Measurements from ENCODE around the gene ATPAF2. TPM values are rescaled to one million over a fixed set of nuclear protein-coding genes. Genes with fewer than 3 reads are reported as not detected.

The ATPAF2 gene
- total and polyA plus RNA-seq, 7 donors: 16.5 to 39.7 (median 26.7) TPM

DNA sequence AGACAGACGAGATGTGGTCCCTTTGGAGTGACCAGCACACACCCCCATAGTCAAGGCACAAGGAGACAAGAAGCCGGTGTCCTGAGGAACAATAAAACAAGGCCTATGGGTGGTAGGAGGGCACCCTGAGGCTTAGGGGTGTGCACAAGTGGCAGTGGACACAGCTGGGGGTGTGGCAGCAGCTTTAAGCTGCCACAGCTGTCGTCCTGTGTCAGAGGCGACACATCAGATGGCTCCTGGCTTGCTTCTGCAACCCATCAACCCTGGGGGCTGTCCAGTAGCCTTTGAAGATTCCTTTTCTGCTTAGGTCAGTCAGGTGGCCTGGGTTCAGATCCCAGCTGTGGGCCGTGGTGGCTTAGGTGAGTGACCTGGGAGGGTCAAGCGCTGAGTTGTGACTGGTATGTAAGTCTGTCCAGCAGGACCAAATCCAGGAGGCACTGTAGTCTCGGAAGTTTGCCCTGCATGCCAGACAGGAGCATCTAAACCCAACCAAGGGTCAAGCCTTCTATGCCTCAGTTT lies 50.5 kb downstream of the ATPAF2 start:
- H3K36me3 ChIP-seq (ENCODE audit: insufficient read depth in 1 of 2, low read depth in 1 of 2): no peaks in the 10 kb centered on the region
- peak in 3 of 4 donors; percentile 45 to 62 (median 62) for ATAC-seq
- WGBS, 3 donors: 56 to 72% (median 60%) methylated on average over 7 of the region's 7 CpGs
- no peak for DNase-seq
- TF ChIP-seq CTCF (IDR thresholded peaks at IDR 0.05): no peak
- no peaks in the 10 kb centered on the region for H3K9me3 ChIP-seq
- intact Hi-C loops (cut with DNase I): loop anchor here in 1 of 2 donors (5.0 kb wide), 1 partner anchor 44 kb away; no protein-coding TSS in a partner anchor
- H3K4me1 ChIP-seq: peaks cover 16% of the 10 kb centered on the region
- no peak overlapping the region for H3K4me3 ChIP-seq
- H3K27me3 ChIP-seq (ENCODE audit: insufficient read depth in 3 of 3, low read length in 2 of 3): no peaks in the 10 kb centered on the region
- H3K27ac ChIP-seq: no peak overlapping the region

GRCh38 chr17:17987901-17988300 lies 51.1 kb downstream of the ATPAF2 start:
- Histone ChIP-seq H3K9me3 (no peaks in the 10 kb centered on the region), H3K4me3 (no peak overlapping the region), H3K27me3 (ENCODE audit: insufficient read depth in 3 of 3, low read length in 2 of 3) (no peaks in the 10 kb centered on the region), H3K27ac (no peak overlapping the region), H3K36me3 (ENCODE audit: insufficient read depth in 1 of 2, low read depth in 1 of 2) (no peaks in the 10 kb centered on the region), H3K4me1 (peaks cover 15% of the 10 kb centered on the region)
- DNase-seq (no peak), ATAC-seq (no peak)
- intact Hi-C loops (cut with DNase I): loop anchor here in 1 of 2 donors (5.0 kb wide), 1 partner anchor 44 kb away; no protein-coding TSS in a partner anchor
- TF ChIP-seq CTCF (IDR thresholded peaks at IDR 0.05): no peak
- 80 to 81% (median 81%) methylated on average over 14 of the region's 14 CpGs for WGBS, 3 donors

- no peaks in the 10 kb centered on the region for H3K36me3 ChIP-seq (ENCODE audit: insufficient read depth in 1 of 2, low read depth in 1 of 2)
- ATAC-seq: no peak
- intact Hi-C loops (cut with DNase I): loop anchor here in 1 of 2 donors (5.0 kb wide), 1 partner anchor 45 kb away; no protein-coding TSS in a partner anchor
- TF ChIP-seq CTCF (IDR thresholded peaks at IDR 0.05): no peak
- H3K4me3 ChIP-seq: no peak overlapping the region
- no peak for DNase-seq
- H3K27ac ChIP-seq: no peak overlapping the region
- H3K9me3 ChIP-seq: no peaks in the 10 kb centered on the region
- H3K27me3 ChIP-seq (ENCODE audit: insufficient read depth in 3 of 3, low read length in 2 of 3): no peaks in the 10 kb centered on the region
- H3K4me1 ChIP-seq: peaks cover 15% of the 10 kb centered on the region
- WGBS, 3 donors: 79 to 87% (median 82%) methylated on average over 7 of the region's 7 CpGs
Observed at GRCh38 chr17:17987187-17987896, 51.6 kb downstream of the ATPAF2 start.

DNA sequence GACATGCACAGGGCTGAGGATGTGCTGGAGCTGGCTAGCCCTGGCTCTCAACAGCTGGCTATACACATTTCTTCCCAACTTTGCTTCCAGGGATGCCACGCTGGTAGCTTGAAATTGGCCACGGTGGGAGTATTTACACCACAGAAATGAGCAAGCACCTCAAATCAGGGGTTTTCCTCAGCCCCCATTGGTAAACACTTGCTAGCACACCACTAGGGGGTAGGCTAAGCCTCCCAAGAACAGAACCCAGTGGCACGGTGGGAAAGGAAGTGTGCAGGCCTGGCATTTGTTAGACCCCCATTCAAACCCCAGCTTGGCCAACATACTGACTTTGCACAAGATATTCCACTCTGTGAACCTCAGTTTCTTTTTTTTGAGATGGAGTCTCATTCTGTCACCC lies 53.4 kb downstream of the ATPAF2 start:
- no peaks in the 10 kb centered on the region for H3K27me3 ChIP-seq (ENCODE audit: insufficient read depth in 3 of 3, low read length in 2 of 3)
- H3K4me3 ChIP-seq: no peak overlapping the region
- 69 to 83% (median 70%) methylated on average over 3 of the region's 3 CpGs for WGBS, 3 donors
- ATAC-seq (no peak), DNase-seq (no peak)
- H3K27ac ChIP-seq: no peak overlapping the region
- peaks cover 5% of the 10 kb centered on the region for H3K4me1 ChIP-seq
- intact Hi-C loops (cut with DNase I): loop anchor here in 1 of 2 donors (5.0 kb wide), 1 partner anchor 47 kb away; no protein-coding TSS in a partner anchor
- no peaks in the 10 kb centered on the region for H3K36me3 ChIP-seq (ENCODE audit: insufficient read depth in 1 of 2, low read depth in 1 of 2)
- no peaks in the 10 kb centered on the region for H3K9me3 ChIP-seq
- TF ChIP-seq CTCF (IDR thresholded peaks at IDR 0.05): no peak

Measured in psoas muscle (tissue), 8 donors.